ENCODE results near the gene TCF7.

TCF7 gene

DNA sequence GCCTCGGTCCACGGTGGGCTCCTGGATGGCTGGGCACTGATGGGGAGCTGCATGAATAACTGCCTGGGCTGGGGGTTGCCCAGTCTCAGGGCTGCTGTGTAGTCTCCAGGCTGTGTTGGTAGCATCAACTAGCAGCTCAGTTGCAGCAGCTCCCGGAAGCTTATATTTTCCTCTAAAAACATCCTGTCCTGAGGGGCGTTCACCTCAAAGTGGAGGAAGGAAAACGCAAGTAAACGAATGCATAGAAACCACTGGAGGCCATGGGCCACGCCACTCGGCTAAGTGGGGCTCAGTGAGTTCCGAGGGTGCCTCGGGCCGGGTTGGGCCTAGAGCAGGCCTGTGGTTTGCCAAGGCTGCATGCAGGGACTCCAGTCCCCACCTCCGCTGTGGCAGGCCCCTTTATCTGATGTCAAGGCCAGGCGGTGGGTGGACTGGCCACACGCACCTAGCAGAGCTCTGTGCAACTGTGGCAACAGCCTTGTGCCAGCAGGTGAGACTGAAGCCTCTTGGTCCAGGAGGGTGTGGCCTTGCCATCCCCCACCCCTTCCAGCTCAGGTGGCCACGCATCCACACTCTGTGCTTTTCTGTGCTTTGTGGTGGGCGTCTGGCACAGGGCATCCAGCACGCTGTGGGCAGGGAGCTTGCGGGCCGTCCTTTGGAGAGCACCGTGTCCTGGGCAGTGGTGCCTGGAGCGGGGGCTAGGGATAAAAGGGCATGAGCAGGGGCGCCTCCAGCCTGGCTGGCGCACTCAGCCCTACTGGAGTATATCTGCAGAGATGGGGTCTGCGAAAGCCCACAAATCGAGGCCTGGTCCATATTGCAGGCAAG lies 15.1 kb downstream of the TCF7 start:
- DNase-seq (ENCODE audit: low read depth in 2 of 2, low spot score in 1 of 2): no peak

DNA sequence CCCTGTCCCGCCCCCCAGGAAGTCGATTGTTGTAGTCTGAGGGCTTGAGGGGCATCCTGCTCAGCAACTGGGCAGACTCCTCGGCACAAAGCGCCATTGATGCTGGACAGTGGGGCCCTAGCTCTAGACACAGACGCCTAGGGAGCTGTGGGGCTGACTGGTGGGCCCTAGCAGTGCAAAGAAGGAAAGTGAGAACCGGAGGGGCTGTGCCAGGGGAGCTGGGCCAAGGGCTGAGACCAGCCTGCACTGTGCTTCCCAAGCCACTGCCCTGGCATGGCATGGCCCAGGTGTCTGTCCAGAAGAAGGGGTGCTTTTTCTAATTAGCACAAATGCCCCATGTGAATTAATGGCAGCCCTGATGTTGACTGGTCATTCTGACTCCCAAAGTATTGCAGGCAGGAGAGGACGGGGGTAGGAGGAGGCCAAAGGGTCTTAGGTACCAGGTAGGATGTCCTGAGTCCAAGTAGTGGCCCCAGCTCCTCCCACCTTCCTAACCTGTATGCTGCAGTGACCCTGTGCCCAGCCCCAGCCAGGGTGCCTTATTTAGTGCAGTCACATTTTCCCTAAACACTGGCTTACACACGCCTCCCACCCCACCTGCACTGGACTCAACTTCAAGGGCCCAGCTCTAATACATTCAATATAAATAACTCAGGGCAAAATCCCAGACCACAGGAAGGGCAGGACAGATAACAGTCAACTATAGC lies 15.9 kb downstream of the TCF7 start:
- DNase-seq (ENCODE audit: low read depth in 2 of 2, low spot score in 1 of 2): no peak

DNA sequence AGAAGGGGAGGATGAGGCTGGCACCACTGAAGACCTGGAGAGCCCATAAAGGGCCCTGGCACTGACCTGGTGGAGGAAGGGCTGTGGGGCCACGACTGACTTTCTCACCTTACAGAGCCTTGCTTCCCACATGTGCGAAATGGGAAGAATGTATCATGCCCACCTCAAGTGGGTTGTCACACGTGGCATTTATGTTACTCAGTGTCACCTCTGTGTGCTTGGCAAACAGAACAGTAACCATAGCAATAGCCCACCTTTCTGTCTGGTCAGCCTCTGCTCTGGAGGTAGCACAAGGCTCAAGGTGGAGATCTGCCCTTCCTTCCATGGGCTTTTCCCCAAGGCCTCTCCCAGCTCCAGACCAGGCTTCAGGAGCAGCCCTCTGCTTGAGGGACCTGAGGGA lies 16.7 kb downstream of the TCF7 start:
- DNase-seq (ENCODE audit: low read depth in 2 of 2, low spot score in 1 of 2): peak in 1 of 2 donors; percentile 47

DNA sequence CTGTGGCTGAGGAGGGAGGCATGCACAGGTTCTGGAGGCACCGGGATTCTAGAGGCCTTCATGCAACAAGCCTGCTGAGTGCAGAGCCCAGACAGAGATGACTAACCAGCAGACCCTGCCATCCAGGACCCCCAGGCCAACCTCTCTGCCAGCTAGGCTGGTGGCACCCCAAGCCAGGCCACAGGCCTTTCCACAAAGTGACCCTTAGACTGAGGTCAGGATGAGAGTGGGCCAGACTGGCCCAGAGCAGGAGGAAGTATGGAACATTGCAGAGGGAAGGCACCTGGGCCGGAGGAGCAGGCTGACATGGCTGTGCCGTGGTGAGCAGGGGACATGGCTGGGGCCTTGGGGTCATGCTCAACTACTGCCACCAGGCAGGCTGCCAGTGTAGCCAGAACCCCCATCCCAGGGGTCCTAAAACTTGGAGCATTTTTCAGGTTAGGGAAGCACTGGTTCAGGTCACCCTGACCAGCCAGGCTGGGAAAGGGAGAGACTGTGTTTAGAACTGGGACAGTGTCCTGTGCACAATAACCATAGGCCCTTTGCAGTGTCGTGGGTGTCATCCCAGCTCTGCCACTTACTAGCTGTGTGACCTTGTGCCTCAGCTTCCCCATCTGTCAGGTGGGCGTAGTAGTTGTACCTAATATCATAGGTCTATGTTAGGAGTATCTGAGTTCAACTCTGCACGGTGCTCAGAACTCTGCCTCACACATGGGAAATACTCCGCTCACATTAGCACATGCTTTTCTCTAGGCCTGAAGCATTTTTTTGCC lies 17.3 kb downstream of the TCF7 start:
- DNase-seq (ENCODE audit: low read depth in 2 of 2, low spot score in 1 of 2): no peak

DNA sequence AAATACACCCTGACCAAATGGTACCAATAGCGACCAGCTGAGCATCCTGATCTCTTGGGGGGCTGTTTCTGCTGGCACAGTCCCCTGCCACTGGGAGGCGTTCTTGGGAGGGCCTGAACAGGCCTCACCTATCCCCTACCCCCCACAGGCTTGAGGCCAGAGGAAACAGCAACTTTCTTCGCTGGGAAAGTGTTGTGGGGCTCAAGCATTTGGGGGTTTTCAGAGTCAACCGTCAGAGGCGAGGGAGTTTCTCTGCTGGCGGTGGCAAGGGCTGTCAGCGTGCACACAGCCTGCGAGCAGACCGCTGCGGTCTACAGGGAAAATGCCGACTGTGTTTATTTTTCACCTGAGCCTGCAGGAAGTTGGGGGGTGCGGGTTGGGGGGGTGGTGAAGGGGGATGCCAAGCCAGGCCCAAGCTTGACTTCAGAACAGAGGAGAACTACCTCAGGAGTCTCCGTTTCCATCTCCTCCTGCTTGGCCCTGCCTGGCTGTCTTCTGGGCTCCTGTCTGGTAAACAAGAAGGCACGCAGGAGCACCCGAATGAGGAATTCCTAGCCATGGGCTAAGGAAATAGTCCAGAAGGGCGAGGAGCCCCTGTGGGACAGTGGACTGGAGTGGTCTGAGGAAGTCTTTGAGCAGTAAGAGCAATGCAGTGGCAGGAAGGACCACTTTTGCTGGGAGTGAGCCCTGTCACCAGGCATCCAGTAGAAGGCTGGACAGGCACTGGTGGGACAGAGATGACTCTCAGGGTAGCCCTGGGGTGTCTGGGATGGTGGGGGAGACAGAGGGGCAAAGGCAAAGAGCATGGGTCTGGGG lies 18.1 kb downstream of the TCF7 start:
- peak; percentile 47 to 73 for DNase-seq (ENCODE audit: low read depth in 2 of 2, low spot score in 1 of 2)

DNA sequence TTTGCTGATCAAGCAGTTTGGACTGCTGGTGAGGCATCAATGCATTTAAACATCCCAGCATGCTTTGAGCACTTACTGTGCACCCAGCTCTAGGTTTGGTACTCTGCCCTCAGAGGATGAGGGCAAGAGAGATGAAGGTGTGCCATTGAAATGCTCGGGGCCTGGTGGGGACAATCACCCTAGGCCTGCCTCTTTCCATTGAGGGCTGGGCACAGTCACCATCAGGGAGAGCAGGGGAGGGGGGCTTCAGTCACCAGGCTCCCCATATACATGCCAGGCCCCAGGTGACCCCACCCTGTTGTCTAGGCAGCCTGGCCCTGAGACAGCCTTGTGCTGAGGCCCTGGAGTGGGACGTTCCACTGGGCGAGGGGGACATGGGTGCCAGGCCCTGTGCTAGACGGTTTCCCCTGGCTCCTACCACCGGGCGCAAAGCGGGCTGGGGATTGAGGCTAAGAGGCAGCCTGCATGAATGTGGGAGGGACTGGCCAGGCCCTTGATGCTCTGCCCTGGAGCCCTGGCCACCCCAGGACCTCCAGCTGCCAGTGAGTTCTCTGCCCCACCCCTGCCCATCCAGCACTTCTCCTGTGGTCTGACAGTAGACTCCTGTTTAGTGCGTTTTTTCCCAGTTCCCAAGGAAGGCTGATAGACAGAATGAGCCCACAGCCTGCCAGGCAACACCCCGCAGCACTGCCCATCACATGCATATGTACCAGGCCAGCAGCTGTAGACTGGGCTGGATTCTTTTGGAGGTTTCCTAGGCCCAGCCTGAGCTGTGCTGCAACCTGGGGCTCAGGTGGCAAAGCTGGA lies 18.9 kb downstream of the TCF7 start:
- DNase-seq (ENCODE audit: low read depth in 2 of 2, low spot score in 1 of 2): no peak

DNA sequence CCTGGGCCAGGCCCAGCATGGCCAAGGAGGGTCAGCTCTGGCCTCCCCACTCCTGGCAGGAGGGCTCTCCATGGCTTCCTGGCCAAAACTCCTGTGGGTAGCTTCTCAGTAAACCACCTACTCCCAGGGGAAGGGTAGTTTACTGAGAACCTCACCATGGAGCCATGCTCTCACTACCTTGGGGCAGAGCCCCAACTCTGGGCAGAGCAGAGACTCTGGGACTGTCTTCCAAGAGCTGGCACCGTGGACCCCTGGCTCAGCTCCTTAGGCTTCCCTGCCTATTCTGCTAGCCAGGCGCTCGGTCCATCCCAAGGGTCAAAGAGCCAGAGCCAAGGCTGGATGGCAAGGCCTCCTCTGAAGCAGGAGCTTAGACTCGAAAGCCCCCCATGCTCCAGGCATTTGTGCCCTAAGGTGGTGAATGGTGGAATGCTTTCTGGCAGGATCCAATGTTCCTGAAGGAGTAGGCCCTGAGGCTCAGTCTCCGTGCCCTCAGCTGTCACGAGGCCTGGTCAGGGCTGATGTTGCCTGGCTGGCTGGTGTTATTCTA lies 19.6 kb downstream of the TCF7 start:
- DNase-seq (ENCODE audit: low read depth in 2 of 2, low spot score in 1 of 2): no peak

DNA sequence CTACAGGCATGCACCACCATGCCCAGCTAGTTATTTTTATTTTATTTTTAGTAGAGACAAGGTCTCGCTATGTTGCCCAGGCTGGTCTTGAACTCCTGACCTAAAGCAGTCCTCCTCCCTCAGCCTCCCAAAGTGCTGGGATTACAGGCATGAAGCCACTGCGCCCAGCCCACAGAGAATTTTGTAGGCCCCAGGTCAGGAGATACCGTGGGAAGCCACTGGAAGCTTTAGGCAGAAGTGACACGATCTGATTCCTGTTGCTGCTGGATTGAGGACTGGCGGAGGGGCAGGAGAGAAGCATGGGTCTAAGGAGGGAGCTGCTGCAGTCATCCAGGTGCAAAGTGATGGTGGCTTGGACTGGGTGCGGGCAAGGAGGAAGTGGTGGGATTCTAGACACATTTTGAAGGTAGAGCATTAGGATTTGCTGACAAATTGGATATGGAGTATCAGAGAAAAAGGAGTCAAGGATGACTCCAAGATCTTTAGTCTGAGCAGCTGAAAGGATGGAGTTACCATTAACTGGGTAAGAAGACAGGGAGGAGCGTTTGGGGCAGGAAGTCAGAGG lies 20.7 kb downstream of the TCF7 start:
- DNase-seq (ENCODE audit: low read depth in 2 of 2, low spot score in 1 of 2): no peak

DNA sequence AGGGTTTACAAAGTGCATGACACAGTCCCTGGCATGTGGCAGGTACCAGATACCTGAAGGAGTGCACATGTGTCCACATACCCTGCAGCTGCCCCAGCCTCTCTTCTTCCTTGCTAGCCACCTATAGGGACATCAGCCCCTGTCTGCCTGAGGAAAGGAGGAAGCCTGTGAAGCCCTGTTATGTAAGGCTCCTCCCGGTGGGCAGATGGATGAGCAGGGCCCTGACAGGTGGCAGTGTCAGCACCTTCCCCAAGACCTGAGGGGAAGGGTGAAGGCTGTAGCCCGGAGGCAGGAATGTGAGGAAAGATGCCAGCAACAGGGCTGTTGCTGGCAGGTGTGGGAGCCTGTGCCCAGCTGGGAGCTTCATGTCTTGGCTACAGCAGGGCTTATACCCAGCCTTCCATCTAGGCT lies 21.7 kb downstream of the TCF7 start:
- no peak for DNase-seq (ENCODE audit: low read depth in 2 of 2, low spot score in 1 of 2)

DNA sequence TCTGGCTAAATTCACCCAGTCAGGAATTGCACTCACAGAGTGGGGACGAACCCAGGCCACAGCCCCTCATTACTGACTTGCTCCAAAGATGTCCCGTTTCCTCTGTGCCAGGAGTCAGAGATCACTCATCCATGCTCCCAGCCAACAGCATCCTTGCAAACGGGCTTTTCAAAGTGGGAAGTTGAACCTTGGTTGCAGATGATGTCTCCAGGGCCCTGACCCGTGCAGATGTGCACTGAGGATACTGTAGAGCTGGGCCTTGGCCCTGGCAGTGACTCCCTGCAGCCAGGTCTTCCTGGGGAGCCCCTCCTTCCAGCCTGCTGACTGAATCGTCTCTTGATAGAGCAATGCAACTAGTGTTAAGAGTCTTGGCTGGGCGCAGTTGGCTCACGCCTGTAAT lies 22.3 kb downstream of the TCF7 start:
- no peak for DNase-seq (ENCODE audit: low read depth in 2 of 2, low spot score in 1 of 2)

DNA sequence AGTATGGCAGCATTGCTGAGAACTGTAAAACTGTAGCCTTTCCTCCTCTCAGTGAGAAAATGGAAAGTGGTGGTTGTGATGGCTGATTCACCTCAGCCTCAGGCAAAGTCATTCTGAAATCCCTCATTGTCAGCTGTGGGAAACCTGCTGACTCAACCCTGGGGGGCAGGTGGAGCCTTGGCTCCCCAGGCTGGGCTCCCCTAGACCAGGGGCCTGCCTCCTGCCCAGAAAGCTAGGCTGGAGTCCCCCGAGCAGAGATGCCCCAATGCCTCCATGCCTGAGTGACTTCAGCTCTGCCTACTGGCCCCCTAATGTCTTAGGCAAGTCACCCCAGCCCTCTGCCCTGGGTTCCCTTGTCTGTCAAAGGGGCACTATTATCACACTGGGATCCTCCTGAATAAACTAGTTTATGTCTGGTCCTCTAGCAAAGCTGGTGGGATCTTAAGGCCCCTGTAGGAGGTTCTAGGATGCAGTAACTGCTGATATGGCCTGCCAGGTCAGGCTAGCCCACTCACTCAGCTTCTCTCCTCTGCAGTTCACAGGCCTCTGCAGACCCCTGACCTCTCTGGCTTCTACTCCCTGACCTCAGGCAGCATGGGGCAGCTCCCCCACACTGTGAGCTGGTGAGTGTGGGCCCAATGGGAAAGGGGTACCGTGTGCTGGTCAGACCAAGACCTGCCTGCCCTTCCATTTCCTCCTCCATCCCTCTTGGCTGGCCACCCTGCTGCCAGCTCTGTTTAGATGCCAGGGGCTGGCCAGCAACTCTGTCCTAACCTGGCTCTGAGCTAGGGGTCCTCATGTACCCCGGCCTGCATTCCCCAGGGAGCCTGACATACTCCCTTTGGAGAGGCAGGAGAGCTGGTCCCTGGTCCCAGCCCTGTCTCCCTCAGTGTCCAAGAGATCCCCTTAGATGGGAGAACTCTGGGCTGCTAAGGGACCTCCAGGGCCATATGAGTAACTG lies 24.2 kb downstream of the TCF7 start:
- peak in 1 of 2 donors; percentile 40 for DNase-seq (ENCODE audit: low read depth in 2 of 2, low spot score in 1 of 2)

DNA sequence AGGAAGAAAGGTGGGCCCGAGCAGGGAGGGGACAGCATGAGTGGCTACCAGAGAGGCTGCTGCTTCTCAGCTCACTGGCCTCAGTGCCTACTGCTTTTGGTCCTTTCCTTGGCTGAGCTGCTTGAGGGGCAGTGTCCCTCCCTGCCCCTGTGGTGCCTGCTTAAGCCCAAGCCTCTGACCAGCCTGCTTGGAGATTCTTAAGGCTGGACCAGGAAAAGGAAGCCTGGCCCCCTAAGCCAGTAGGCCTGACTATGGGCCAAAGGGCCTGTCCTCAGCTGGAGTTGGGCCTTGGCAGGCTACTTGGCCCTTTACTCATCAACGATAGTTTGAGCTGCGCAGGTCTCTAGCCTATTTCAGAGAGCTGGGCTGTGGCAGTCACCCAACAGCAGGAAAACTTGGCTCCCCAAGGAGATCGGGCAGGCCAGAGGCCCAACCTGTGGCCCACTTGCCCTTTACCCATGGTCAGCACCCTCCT lies 24.9 kb downstream of the TCF7 start:
- no peak for DNase-seq (ENCODE audit: low read depth in 2 of 2, low spot score in 1 of 2)

DNA sequence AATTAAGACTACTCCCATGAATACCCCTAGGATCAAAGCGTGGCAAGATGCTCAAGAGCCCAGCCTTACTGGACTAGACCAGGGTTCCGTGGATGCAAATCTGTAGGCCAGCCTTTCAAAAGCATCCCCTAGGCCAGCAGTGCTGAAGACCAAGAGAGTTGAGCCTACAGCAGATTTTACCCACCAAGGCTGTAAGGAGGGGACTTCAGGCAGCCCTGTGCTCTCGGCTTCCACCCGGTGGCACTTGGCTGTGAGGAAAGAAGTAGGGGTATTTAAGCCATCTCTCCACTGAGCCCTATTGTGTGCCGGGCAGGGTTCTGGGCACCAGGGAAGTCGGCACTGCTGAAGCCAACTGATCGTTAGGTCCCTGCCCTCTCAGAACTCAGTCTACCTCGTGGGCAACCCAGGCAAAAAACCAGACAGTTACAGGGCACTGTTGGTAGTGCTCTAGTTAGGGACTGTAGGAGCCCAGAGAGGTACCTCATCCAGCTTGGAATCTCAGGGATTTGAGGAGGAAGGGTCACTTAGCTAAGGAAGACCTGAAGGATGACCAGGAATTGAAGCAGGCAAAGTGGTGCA lies 25.5 kb downstream of the TCF7 start:
- DNase-seq (ENCODE audit: low read depth in 2 of 2, low spot score in 1 of 2): no peak

DNA sequence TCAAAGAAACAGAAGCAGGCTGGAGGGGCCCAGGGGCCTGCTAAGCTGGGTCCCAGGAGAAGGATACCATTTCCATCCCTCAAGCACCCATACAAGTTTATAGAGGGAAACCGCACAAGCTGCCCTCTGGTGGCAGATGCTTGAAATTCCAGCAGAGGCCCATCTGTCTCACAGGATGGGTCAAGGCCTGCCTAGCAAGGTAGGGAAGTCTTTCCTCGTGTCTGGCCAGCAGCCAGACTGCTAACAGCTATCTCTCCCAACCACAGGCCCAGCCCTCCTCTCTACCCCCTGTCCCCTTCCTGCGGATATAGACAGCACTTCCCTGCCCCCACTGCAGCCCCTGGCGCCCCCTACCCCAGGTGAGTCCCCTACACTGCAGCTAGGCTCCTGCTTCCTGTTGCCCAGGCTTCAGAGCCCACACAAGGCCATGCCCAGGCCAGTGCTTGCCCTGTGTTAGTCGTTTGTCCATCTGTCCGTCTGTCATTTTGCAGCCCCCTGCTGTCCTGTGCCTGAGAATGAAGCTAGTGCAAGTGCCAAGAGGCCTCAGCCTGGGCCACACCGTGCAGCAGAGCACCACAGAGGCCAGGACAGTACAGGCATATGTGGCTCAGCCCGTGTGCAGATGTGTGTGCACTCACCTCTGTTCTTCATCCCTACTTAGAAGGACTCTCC lies 26.2 kb downstream of the TCF7 start:
- no peak for DNase-seq (ENCODE audit: low read depth in 2 of 2, low spot score in 1 of 2)

DNA sequence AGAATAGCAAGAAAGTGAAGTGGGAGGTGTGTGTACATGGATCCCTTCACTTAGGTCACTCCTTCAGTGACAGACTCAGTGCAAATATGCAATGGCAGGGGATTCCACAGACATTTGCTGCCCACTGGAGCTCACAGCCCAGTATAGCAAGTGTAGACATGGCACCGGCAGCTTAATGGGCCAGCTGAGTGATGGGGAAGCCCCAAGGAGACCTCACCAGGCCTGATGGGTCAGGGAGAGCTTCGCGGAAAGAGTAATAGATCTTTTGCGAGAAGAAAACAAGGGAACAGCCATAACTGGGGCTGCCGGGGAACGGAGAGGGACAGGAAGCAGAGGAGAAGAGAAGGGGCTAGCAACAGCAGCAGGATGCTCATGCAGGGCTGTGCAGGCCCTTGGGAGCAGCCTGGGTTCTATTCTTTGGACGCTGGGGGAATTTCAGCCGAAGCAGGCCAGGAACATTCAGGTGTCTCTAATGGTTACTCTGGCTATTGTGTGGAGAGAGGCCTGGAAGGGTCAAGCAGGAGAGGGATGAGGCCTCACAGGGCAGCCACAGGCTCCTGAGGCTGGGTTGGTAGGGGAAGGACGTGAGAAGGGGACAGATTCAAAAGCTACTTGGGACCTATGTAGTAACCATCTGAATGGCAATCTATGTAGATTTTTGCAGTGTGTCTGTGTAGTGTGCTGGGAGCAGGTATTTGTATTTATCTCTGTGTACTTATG lies 27.0 kb downstream of the TCF7 start:
- no peak for DNase-seq (ENCODE audit: low read depth in 2 of 2, low spot score in 1 of 2)

DNA sequence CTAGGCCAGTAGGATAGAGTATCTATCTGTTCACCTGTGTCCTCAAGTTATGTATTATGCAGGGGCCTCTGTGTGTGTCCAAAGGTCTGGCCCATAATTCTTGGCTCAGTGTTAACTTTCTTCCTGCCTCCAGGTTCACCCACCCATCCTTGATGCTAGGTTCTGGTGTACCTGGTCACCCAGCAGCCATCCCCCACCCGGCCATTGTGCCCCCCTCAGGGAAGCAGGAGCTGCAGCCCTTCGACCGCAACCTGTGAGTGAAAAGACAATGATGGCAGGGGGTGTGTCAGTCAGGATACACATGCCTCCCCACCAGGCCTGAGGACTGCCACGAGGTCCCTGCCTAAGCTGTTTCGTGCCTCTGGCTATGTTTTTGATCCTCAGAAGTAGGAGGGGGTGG lies 27.6 kb downstream of the TCF7 start:
- no peak for DNase-seq (ENCODE audit: low read depth in 2 of 2, low spot score in 1 of 2)

DNA sequence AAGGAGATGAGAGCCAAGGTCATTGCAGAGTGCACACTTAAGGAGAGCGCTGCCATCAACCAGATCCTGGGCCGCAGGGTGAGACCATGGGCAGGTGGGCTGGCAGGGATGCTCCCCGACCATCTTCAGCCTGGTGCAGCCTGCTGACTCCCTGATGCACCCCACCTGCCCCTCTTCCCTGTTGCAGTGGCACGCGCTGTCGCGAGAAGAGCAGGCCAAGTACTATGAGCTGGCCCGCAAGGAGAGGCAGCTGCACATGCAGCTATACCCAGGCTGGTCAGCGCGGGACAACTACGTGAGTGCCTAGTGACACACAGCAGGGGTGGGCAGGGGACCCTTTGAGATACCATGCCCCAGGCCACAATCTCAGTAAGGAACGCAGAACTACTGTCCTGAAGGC lies 28.3 kb downstream of the TCF7 start:
- DNase-seq (ENCODE audit: low read depth in 2 of 2, low spot score in 1 of 2): no peak
